ENCODE data around the gene PNMA3.
"Not testable (repeated sequence)": the region's sequence is repeated elsewhere in the genome, so short reads cannot be mapped to it uniquely, and the experiment has no call there.

DNA sequence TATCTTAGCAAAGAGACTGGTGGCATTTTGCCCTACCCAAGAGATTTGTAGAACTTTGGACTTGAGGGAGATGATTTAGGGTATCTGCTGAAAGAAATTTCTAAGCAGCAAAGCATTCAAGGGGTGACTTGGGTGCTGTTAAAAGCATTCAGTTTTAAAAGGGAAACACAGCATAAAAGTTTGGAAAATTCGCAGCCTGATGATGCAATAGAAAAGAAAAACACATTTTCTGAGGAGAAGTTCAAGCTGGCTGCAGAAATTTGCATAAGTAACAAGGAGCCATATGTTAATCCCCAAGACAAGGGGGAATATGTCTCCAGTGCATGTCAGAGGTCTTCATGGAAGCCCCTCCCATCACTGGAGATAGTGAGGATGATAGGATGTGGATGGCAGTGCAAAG, 48.7 kb downstream of the PNMA3 start:
- TF ChIP-seq CTCF (IDR thresholded peaks at IDR 0.05; ENCODE audit: extremely low read depth in 1 of 2, insufficient read depth in 1 of 2, low read depth in 1 of 2, low read length in 2 of 2); JUN (IDR thresholded peaks at IDR 0.05; ENCODE audit: borderline replicate concordance, insufficient read depth, insufficient read length, low read depth); EZH2 (IDR thresholded peaks at IDR 0.05; ENCODE audit: borderline replicate concordance, low read depth, low read length, severe bottlenecking); POLR2AphosphoS5 (IDR thresholded peaks at IDR 0.05; ENCODE audit: insufficient read depth, low read depth, low read length); MAX (IDR thresholded peaks at IDR 0.05; ENCODE audit: insufficient read depth, insufficient read length); FOS (IDR thresholded peaks at IDR 0.05; ENCODE audit: borderline replicate concordance, insufficient read depth, low read length); POLR2A (IDR thresholded peaks at IDR 0.05; ENCODE audit: low read depth, low read length); GATA2 (IDR thresholded peaks at IDR 0.05; ENCODE audit: insufficient read depth, insufficient read length, low read depth, low read length); MYC (IDR thresholded peaks at IDR 0.05; ENCODE audit: low read depth, low read length): not testable (repeated sequence)

Data from endothelial cell of umbilical vein (primary cell).